GM18951 (cell line): ENCODE results near the gene AP1G2.

Experiments used
- POLR2A ChIP-seq: IDR thresholded peaks from 4 replicates; pipeline ENCODE4 v1.6.1; 2011; ENCODE audit warnings: mild to moderate bottlenecking; ENCODE audit not compliant: insufficient read length, insufficient read depth; ENCODE audit errors: extremely low read depth
- in situ Hi-C: fragments of 300-500 bp; cut with MboI; formaldehyde crosslinking; loops from one replicate; pipeline ENCODE4 v1.12.0; 2022; ENCODE audit warnings: low sequenced_read_pairs, mixed read lengths, inconsistent platforms; ENCODE audit not compliant: unreplicated experiment

Gene AP1G2

DNA sequence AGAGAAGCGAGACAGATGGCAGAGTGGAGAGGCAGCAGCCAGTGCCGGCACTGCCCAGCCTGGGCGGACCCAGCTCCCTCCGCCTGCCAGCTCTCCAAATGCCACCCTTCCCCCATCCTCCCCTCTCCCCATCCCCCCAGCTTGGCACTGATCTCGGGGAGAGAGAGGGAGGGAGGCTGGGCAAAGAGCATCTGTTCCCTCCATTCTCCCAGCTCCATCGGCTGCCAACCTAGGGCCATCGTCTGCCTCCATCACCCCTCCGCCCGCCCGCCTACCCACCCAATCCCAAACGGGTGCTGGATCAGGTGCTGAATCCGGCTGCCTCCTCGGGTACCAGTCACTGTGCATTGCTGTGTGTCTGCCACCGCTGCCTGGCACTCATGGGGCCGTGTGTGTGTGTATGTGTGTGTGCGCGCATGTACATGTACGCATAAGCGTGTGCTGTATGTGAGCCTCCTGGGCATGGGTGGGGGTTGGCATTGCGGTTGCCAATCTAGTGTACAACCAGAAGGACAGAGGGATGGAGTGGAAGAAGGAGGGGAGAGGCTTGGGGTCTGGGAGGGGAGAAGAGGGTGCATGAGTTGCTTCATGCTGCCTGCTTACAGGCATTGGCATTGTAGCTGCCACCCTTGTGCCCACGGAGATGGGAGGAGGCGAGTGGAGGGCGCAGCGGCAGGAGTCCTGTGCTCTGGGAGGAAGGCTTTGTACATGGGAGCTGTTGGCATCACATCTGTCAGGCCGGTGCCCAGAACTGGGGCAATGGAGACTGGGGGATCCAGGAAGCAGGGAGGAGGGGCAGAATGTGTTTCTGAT, 54.4 kb downstream of the AP1G2 start:
- no peak for TF ChIP-seq POLR2A
- in situ Hi-C loops: no loop called here

GRCh38 chr14:23512156-23512555, 55.4 kb downstream of the AP1G2 start:
- no peak for TF ChIP-seq POLR2A
- in situ Hi-C loops: no loop called here
